Stimulated activated CD4-positive, alpha-beta T cell treated with anti-CD3 and anti-CD28 coated beads, TNF-alpha, amount 100 ng/mL, for 24 hours (primary cell): ENCODE measurements around the gene TBC1D16.
"Not testable (repeated sequence)": the region's sequence is repeated elsewhere in the genome, so short reads cannot be mapped to it uniquely, and the experiment has no call there.

Experiments
- DNase-seq, 3 experiments: peaks; one replicate each; pipeline ENCODE4 v3.0.0-alpha.2; 2020; ENCODE audit warnings: low read depth in 3 of 3

Gene TBC1D16

GRCh38 chr17:80005360-80006338 is 30.0 kb downstream of the TBC1D16 start:
- DNase-seq = peak; percentile 32 to 44 (median 43)

- DNase-seq = no peak
These were observed 31.7 kb downstream of the TBC1D16 start for GRCh38 chr17:80003969-80004368.

GRCh38 chr17:80002690-80003490 is 32.8 kb downstream of the TBC1D16 start:
- no peak for DNase-seq

- no peak for DNase-seq
These were observed 33.5 kb downstream of the TBC1D16 start for GRCh38 chr17:80002070-80002641.

- no peak for DNase-seq
These were observed 34.5 kb downstream of the TBC1D16 start for GRCh38 chr17:80000981-80001775.

- DNase-seq = no peak
These were observed 35.5 kb downstream of the TBC1D16 start for GRCh38 chr17:80000136-80000535.

GRCh38 chr17:79997011-79997660 is 38.5 kb downstream of the TBC1D16 start:
- peak; percentile 15 to 60 (median 34) for DNase-seq

- DNase-seq = no peak
These were observed 39.4 kb downstream of the TBC1D16 start for GRCh38 chr17:79996291-79996690.

GRCh38 chr17:79995696-79996095 is 40.0 kb downstream of the TBC1D16 start:
- DNase-seq = no peak

GRCh38 chr17:79994602-79995001 is 41.1 kb downstream of the TBC1D16 start:
- no peak for DNase-seq

- DNase-seq = not testable (repeated sequence)
These were observed 41.5 kb downstream of the TBC1D16 start for GRCh38 chr17:79994228-79994569.

- peak in 2 of 3 experiments; percentile 28 to 61 for DNase-seq
These were observed 42.1 kb downstream of the TBC1D16 start for GRCh38 chr17:79993390-79994227.

- DNase-seq = no peak
These were observed 42.9 kb downstream of the TBC1D16 start for GRCh38 chr17:79992649-79993389.

GRCh38 chr17:79991924-79992648 is 43.6 kb downstream of the TBC1D16 start:
- no peak for DNase-seq

- peak; percentile 67 to 83 (median 70) for DNase-seq
These were observed 44.3 kb downstream of the TBC1D16 start for GRCh38 chr17:79991140-79991923.

- no peak for DNase-seq
These were observed 45.0 kb downstream of the TBC1D16 start for GRCh38 chr17:79990704-79991103.

GRCh38 chr17:79990051-79990592 is 45.5 kb downstream of the TBC1D16 start:
- no peak for DNase-seq
